ELR (cell line): ENCODE results near the gene PCBP1.
"Not testable (repeated sequence)": the region's sequence is repeated elsewhere in the genome, so short reads cannot be mapped to it uniquely, and the experiment has no call there.

Source experiments
- DNase-seq: peaks from one replicate; pipeline ENCODE4 v3.0.0-alpha.2; 2015; ENCODE audit warnings: low read depth

The PCBP1 gene

GRCh38 chr2:70098032-70098431 lies 10.8 kb downstream of the PCBP1 start:
- no peak for DNase-seq

GRCh38 chr2:70099270-70099669 lies 12.0 kb downstream of the PCBP1 start:
- no peak for DNase-seq

DNA sequence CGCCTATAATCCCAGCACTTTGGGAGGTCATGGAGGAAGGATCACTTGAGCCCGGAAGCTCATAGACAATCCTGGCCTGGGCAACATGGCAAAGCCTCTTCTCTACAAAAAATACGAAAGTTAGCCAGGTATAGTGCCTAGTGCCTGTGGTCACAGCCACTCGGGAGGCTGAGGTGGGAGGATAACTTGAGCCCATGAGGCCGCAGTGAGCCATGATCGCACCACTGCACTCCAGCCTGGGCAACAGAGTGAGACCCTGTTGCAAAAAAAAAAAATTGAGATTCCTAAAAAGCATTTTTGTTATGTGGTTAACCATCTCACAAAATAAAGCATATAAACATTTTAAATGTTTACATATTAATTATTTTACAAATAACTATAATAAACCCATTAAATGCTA lies 13.9 kb downstream of the PCBP1 start:
- no peak for DNase-seq

DNA sequence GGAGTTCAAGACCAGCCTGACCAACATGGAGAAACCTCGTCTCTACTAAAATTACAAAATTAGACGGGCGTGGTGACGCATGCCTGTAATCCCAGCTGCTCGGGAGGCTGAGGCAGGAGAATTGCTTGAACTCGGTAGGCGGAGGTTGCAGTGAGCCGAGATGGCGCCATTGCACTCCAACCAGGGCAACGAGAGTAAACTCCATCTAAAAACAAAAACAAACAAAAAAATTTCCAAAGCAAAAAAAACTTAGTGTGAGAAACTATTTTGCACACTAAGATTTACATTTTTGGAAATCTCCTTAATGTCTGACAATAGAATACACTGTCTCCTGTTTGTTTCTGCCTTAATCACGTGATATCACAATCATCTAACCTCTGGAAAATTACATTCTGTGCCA lies 14.4 kb downstream of the PCBP1 start:
- not testable (repeated sequence) for DNase-seq

GRCh38 chr2:70102323-70102905 lies 15.1 kb downstream of the PCBP1 start:
- DNase-seq = not testable (repeated sequence)

- DNase-seq = no peak
These were observed 16.3 kb downstream of the PCBP1 start for GRCh38 chr2:70103531-70104061.

DNA sequence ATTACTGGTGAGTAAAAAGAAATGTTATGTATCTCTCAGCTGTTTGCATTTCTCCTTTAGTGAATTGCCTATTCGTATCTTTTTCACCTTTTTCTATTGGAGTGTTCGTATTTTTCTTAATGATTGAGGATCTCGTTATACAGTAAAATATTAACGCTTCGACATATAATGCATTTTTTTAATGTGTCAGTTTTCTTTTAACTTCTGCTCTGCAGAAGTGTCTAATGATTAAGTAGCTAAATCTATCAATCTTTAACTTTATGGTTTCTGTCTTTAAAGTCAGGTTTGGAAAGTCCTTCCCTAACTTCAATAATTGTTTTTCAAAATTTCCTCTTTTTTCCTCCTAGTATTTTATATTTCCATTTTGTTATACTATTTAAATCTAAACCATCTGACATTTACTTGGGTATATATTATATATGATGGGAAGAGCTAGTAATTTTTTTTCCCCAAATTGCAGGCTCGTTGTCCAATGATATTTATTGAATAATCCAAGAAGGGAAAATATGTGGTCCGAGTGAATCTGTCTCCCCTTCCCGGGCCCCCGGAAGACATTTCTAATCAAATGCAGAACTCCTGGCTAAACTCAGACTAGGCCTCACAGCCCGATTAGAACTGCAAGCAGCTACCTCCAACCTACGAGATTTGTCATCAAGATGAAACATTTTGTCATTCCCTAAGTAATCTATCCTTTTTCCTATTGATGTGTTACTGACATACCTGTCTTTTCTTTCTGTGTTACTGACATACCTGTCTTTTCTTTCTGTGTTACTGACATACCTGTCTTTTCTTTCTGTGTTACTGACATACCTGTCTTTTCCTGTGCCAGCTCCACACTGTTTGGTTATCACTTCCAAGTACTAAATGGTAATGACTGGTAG lies 17.2 kb downstream of the PCBP1 start:
- peak; percentile 55 for DNase-seq

DNA sequence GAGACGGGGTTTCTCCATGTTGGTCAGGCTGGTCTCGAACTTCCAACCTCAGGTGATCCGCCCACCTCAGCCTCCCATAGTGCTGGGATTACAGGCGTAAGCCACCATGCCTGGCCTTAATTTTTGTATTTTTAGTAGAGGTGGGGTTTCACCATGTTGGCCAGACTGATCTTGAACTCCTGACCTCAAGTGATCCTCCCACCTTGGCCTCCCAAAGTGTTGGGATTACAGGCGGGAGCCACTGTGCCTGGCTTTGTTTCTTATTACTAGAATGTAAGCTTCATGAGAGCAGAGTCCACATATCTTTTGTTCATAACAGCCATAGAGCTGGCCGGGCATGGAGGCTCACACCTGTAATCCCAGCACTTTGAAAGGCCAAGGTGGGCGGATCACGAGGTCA lies 18.9 kb downstream of the PCBP1 start:
- DNase-seq = not testable (repeated sequence)

GRCh38 chr2:70110397-70110796 lies 23.1 kb downstream of the PCBP1 start:
- DNase-seq = not testable (repeated sequence)

DNA sequence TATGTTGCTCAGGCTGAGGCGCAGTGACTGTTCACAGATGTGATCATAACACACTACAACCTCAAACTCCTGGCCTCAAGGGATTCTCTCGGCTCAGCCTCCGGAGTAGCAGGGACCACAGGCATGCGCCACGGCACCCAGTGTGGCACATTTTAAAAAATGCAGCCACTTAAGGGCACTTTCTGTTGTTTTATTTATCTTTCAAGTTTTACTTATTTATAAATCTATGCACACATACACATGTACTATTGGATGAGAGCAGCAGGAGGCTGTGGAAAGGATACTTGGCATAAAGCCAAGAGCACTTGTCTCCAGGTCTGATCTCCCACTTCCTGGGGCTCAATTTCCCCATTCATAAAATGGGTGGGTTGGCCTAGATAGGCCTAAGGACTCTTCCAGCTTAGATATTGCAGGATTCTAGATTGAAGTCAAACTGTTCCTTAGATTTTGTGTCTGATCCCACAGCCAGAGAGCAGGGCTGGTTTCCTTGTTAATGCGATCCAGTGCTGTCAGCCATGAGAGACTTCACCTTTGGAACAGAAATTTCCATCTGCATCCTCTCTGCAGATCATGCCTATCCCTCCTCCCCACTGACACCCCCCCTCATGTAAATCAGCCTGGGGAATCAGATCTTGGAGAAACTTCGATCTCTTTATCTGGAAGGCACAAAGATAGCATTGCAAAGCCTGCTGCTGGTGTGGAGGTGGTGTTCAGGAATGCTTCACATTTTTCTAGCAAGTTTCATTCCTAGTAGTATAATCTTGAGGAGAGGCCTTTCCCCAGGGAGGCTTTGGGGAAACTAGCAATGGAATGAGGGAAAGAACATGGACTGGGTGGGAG lies 24.7 kb downstream of the PCBP1 start:
- peak; percentile 39 for DNase-seq

- no peak for DNase-seq
These were observed 26.2 kb downstream of the PCBP1 start for GRCh38 chr2:70113359-70114070.

- no peak for DNase-seq
These were observed 28.6 kb downstream of the PCBP1 start for GRCh38 chr2:70115646-70116442.

DNA sequence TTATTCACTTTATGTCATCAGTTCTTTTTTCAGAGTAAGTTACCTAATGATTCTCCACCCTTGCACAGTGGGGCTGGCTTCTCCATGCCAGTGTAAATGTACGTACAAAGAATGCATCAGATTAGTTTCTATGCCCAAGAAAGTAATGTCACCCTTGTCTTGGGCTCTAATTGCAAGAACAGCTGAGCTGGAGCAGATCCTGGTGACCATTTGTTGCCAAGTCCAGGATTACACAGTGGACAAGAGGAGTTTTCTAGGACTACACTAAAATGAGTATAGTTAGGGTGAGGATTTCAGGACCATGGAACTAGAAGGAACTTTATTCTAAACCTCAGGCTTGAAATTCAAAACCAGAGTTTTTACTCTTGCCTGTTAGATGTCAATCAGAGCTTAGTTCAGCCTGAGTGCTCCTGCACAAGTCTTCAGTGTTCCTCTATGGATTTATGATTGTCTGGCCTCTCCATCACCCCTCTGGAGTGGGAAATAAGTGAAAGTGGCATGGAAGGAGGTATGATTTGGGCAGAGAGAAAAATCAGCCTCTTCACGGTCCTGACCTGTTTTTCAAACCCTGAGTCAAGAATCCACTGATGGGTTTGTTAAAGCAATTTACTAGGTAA lies 29.8 kb downstream of the PCBP1 start:
- DNase-seq = no peak

DNA sequence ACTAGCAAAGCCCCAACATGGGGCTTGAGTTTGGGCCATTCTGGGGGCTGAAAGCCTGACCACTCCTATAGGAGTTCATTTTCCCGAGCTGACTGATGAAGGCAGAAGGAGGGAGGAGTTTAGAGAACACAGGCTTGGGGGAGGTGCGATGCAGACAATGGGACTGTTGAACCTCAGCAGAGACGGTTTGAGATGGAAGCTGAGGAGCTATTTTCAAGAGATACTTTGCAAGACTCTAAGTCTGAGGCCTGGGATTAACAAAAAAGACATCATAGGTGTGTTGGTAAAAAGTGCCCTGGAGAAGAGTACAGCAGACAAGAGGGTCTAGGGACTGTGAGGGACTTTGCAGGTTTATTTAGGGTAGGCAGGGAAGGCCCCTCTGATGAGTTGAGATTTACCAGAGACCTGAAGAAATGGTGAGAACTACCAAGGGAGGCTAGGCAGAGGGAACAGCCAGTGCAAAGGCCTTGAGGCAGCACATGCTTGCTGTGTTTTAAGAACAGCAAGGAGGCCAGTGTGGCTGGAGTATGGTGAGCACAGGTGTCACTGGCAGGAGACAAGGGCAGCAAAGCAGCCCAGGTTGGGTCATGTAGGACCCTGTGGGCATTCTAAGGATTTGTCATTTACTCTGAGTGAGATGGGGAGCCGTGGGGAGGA lies 31.6 kb downstream of the PCBP1 start:
- DNase-seq = no peak

- DNase-seq = no peak
These were observed 34.5 kb downstream of the PCBP1 start for GRCh38 chr2:70121627-70122372.

- DNase-seq = no peak
These were observed 35.2 kb downstream of the PCBP1 start for GRCh38 chr2:70122470-70122869.

- peak; percentile 26 for DNase-seq
These were observed 36.0 kb downstream of the PCBP1 start for GRCh38 chr2:70123051-70123828.

- DNase-seq = no peak
These were observed 36.5 kb downstream of the PCBP1 start for GRCh38 chr2:70123829-70124116.
